Calu3 (cell line): ENCODE results near the gene DRC1. TPM values are rescaled to one million over a fixed set of nuclear protein-coding genes. Genes with fewer than 3 reads are reported as not detected.

ENCODE experiments used
- BruUV-seq: library from RNA; stranded (reverse); fragments of 400-500 nt; replicated peaks from 2 replicates; lab custom pipeline; 2021; lab: Mats Ljungman, UMichigan
- CTCF ChIA-PET: fragments of 300-600 bp; sonication (Branson Sonifier 250); formaldehyde crosslinking; loops from one replicate; lab custom pipeline; 2022; ENCODE audit warnings: antibody characterized with exemption; lab: Charles Lee
- DNase-seq: peaks from one replicate; pipeline ENCODE4 v3.0.0; 2022
- H3K27ac Mint-ChIP-seq: one replicate; pipeline ENCODE4 v1.8.0; 2022; ENCODE audit warnings: mixed read lengths; ENCODE audit not compliant: unreplicated experiment
- H3K27me3 Mint-ChIP-seq: one replicate; pipeline ENCODE4 v1.8.0; 2022; ENCODE audit warnings: mixed read lengths; ENCODE audit not compliant: unreplicated experiment
- H3K36me3 Mint-ChIP-seq: one replicate; pipeline ENCODE4 v1.8.0; 2022; ENCODE audit warnings: mild to moderate bottlenecking, moderate library complexity, mixed read lengths; ENCODE audit not compliant: insufficient read depth, unreplicated experiment
- H3K4me1 Mint-ChIP-seq: one replicate; pipeline ENCODE4 v1.8.0; 2022; ENCODE audit warnings: mild to moderate bottlenecking, low read depth, mixed read lengths; ENCODE audit not compliant: unreplicated experiment
- H3K4me3 Mint-ChIP-seq: one replicate; pipeline ENCODE4 v1.8.0; 2022; ENCODE audit warnings: mild to moderate bottlenecking, low read depth, moderate library complexity, mixed read lengths; ENCODE audit not compliant: unreplicated experiment
- H3K9me3 Mint-ChIP-seq: one replicate; pipeline ENCODE4 v1.8.0; 2022; ENCODE audit warnings: low read depth, mixed read lengths; ENCODE audit not compliant: unreplicated experiment
- CTCF ChIP-seq: fragments of 200-600 bp; IDR thresholded peaks from one replicate; pipeline ENCODE4 v1.8.0; 2022; ENCODE audit warnings: antibody characterized with exemption; ENCODE audit not compliant: unreplicated experiment
- intact Hi-C: fragments of 100-400 bp; cut with micrococcal nuclease; formaldehyde crosslinking; loops from one replicate; pipeline ENCODE4 v1.10.0; 2022; ENCODE audit not compliant: unreplicated experiment
- total RNA-seq: library from RNA; stranded (reverse); gene quantifications from 2 replicates; pipeline ENCODE4 v1.2.3, GENCODE V29; 2022

Gene DRC1
- total RNA-seq, 1 experiment from 2014 or later = not detected

DNA sequence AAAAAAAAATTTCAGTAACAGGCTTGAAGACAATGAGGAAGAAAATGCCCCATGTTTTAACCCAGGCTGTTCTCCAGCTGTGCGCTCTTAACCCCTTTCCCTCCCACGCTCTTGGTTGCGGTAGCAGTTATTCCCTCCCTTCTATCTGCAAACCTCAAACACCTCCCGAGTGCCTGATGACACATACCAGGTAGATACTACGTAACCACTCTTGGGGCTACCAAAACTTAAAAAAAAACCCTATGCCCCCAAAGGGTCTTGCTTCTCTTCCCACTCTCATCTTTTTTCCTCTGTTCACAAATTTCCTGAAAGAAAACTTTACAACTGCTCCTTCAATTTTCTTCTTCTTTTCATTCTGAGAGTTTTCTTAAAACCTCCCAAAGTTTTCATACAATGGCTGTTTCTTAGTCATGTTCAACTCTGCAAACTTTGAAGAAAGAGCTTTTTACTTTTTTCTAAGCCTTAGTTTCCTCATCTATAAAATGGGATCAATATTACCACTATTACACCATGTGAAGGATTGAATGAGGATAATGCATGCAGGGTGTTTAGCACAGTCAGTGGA is 4.9 kb upstream of the DRC1 start:
- TF ChIP-seq CTCF = no peak
- no peak for DNase-seq
- intact Hi-C loops = loop anchor here (5.0 kb wide), 1 partner anchor 35 kb away; no protein-coding TSS in a partner anchor
- no peak overlapping the region for H3K4me3 Mint-ChIP-seq
- no peak overlapping the region for H3K27ac Mint-ChIP-seq
- no peaks in the 10 kb centered on the region for H3K27me3 Mint-ChIP-seq
- no TSS peak for BruUV-seq
- no peaks in the 10 kb centered on the region for H3K4me1 Mint-ChIP-seq
- H3K9me3 Mint-ChIP-seq = no peaks in the 10 kb centered on the region
- CTCF ChIA-PET = interaction anchor here (0.6 kb wide), 1 partner anchor 1444 kb away, joined by 3 read pairs; no protein-coding TSS in a partner anchor
- H3K36me3 Mint-ChIP-seq = peaks cover 7% of the 10 kb centered on the region

GRCh38 chr2:26399771-26400376 is 1.8 kb upstream of the DRC1 start:
- CTCF ChIA-PET = no interaction called here
- H3K27me3 Mint-ChIP-seq = no peaks in the 10 kb centered on the region
- H3K27ac Mint-ChIP-seq = no peak overlapping the region
- DNase-seq = no peak
- H3K4me3 Mint-ChIP-seq = no peak overlapping the region
- intact Hi-C loops = loop anchor here (5.0 kb wide), 1 partner anchor 38 kb away; no protein-coding TSS in a partner anchor
- peaks cover 7% of the 10 kb centered on the region for H3K36me3 Mint-ChIP-seq
- no peaks in the 10 kb centered on the region for H3K4me1 Mint-ChIP-seq
- no peaks in the 10 kb centered on the region for H3K9me3 Mint-ChIP-seq
- TF ChIP-seq CTCF = no peak
- BruUV-seq = no TSS peak

DNA sequence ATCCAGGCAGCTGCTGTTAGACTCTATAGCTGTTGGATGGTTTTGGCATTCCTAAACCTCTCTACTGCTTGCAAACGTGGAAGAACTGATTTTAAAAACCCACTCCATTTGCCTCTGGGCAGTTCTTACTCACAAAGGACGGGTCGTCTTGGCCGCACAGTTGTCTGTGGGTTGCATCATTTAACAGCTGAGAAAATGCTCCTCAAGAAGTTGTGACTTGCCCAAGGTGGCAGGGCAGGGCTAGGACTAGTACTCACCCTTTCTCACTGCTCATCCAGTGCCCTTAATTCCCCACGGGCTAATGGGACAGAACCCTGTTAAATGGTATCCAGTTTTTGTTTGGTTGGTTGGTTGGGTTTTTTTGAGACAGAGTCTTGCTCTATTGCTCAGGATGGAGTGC is 997 bp upstream of the DRC1 start:
- CTCF ChIA-PET = interaction anchor here (0.7 kb wide), 1 partner anchor 378 kb away, joined by 4 read pairs; no protein-coding TSS in a partner anchor
- peaks cover 7% of the 10 kb centered on the region for H3K36me3 Mint-ChIP-seq
- H3K27me3 Mint-ChIP-seq = no peaks in the 10 kb centered on the region
- H3K4me1 Mint-ChIP-seq = no peaks in the 10 kb centered on the region
- H3K4me3 Mint-ChIP-seq = no peak overlapping the region
- DNase-seq = no peak
- no peaks in the 10 kb centered on the region for H3K9me3 Mint-ChIP-seq
- no TSS peak for BruUV-seq
- TF ChIP-seq CTCF = no peak
- intact Hi-C loops = no loop called here
- H3K27ac Mint-ChIP-seq = no peak overlapping the region

DNA sequence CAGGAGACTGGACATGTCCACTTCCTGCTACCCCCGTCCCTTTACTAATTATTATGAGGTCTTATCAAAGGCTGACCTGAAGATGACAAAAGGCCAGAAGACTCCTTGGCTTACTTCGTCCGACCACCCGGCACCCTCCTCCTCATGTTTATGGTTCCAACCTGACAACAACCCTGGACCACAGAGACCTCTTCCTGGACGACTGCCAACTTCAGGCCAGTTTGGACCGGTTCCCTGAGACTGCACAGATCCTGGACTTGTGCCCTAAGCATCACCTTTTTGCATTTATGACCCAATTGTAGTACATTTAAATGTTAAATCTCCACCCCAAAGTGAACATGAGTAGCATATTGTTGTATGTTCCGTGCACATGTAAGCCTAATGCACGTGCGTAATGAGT is 5.8 kb downstream of the DRC1 start:
- CTCF ChIA-PET = no interaction called here
- TF ChIP-seq CTCF = no peak
- H3K36me3 Mint-ChIP-seq = peaks cover 5% of the 10 kb centered on the region
- H3K4me3 Mint-ChIP-seq = no peak overlapping the region
- intact Hi-C loops = no loop called here
- no peaks in the 10 kb centered on the region for H3K9me3 Mint-ChIP-seq
- peaks cover 15% of the 10 kb centered on the region for H3K27me3 Mint-ChIP-seq
- no peak overlapping the region for H3K27ac Mint-ChIP-seq
- BruUV-seq = no TSS peak
- H3K4me1 Mint-ChIP-seq = peaks cover 10% of the 10 kb centered on the region
- DNase-seq = no peak
